ENCODE data around the gene UBE2G2.

Gene UBE2G2

GRCh38 chr21:44801468-44802395 is at the start of gene UBE2G2:
Gene UBE2G2 (minus strand): TSS chr21:44801820. CDS start chr21:44801748, 72 bp downstream.
- H3K4me3 Mint-ChIP-seq = peak within 1 kb of the TSS; percentile 97
- no peaks in the 10 kb centered on the region for H3K9me3 Mint-ChIP-seq
- peak within 1 kb of the TSS; percentile 95 for H3K27ac Mint-ChIP-seq
- H3K27me3 Mint-ChIP-seq = no peaks in the 10 kb centered on the region
- peaks cover 11% of the 10 kb centered on the region for H3K36me3 Mint-ChIP-seq
- H3K4me1 Mint-ChIP-seq = peaks cover 50% of the 10 kb centered on the region

- Mint-ChIP-seq H3K4me3 (peak overlapping the region; percentile 8), H3K27me3 (no peaks in the 10 kb centered on the region), H3K36me3 (peaks cover 7% of the 10 kb centered on the region), H3K27ac (peak overlapping the region; percentile 84), H3K9me3 (no peaks in the 10 kb centered on the region), H3K4me1 (peaks cover 58% of the 10 kb centered on the region)
Measured at GRCh38 chr21:44850905-44851657, 49.5 kb upstream of the UBE2G2 start.

- H3K36me3 Mint-ChIP-seq = peaks cover 3% of the 10 kb centered on the region
- no peak overlapping the region for H3K4me3 Mint-ChIP-seq
- H3K4me1 Mint-ChIP-seq = peaks cover 62% of the 10 kb centered on the region
- no peaks in the 10 kb centered on the region for H3K27me3 Mint-ChIP-seq
- H3K9me3 Mint-ChIP-seq = no peaks in the 10 kb centered on the region
- H3K27ac Mint-ChIP-seq = no peak overlapping the region
Measured at GRCh38 chr21:44850208-44850800, 48.7 kb upstream of the UBE2G2 start.

- H3K36me3 Mint-ChIP-seq = peaks cover 3% of the 10 kb centered on the region
- no peaks in the 10 kb centered on the region for H3K27me3 Mint-ChIP-seq
- H3K27ac Mint-ChIP-seq = no peak overlapping the region
- no peak overlapping the region for H3K4me3 Mint-ChIP-seq
- no peaks in the 10 kb centered on the region for H3K9me3 Mint-ChIP-seq
- H3K4me1 Mint-ChIP-seq = peaks cover 57% of the 10 kb centered on the region
Measured at GRCh38 chr21:44849616-44850130, 48.1 kb upstream of the UBE2G2 start.

GRCh38 chr21:44848821-44849521 is 47.4 kb upstream of the UBE2G2 start:
- no peak overlapping the region for H3K27ac Mint-ChIP-seq
- no peak overlapping the region for H3K4me3 Mint-ChIP-seq
- peaks cover 3% of the 10 kb centered on the region for H3K36me3 Mint-ChIP-seq
- H3K4me1 Mint-ChIP-seq = peaks cover 52% of the 10 kb centered on the region
- no peaks in the 10 kb centered on the region for H3K9me3 Mint-ChIP-seq
- H3K27me3 Mint-ChIP-seq = no peaks in the 10 kb centered on the region

GRCh38 chr21:44847261-44848056 is 45.8 kb upstream of the UBE2G2 start:
- H3K36me3 Mint-ChIP-seq = peaks cover 3% of the 10 kb centered on the region
- peak overlapping the region; percentile 26 for H3K4me3 Mint-ChIP-seq
- peak overlapping the region; percentile 51 for H3K27ac Mint-ChIP-seq
- no peaks in the 10 kb centered on the region for H3K27me3 Mint-ChIP-seq
- no peaks in the 10 kb centered on the region for H3K9me3 Mint-ChIP-seq
- H3K4me1 Mint-ChIP-seq = peaks cover 37% of the 10 kb centered on the region

GRCh38 chr21:44846485-44847260 is 45.1 kb upstream of the UBE2G2 start:
- H3K9me3 Mint-ChIP-seq = no peaks in the 10 kb centered on the region
- peaks cover 3% of the 10 kb centered on the region for H3K36me3 Mint-ChIP-seq
- H3K4me1 Mint-ChIP-seq = peaks cover 29% of the 10 kb centered on the region
- peak overlapping the region; percentile 79 for H3K4me3 Mint-ChIP-seq
- peak overlapping the region; percentile 86 for H3K27ac Mint-ChIP-seq
- H3K27me3 Mint-ChIP-seq = no peaks in the 10 kb centered on the region

- peaks cover 3% of the 10 kb centered on the region for H3K36me3 Mint-ChIP-seq
- no peaks in the 10 kb centered on the region for H3K9me3 Mint-ChIP-seq
- no peaks in the 10 kb centered on the region for H3K27me3 Mint-ChIP-seq
- H3K4me1 Mint-ChIP-seq = peaks cover 24% of the 10 kb centered on the region
- H3K4me3 Mint-ChIP-seq = peak overlapping the region; percentile 79
- peak overlapping the region; percentile 86 for H3K27ac Mint-ChIP-seq
Measured at GRCh38 chr21:44846224-44846484, 44.5 kb upstream of the UBE2G2 start.

GRCh38 chr21:44845418-44846223 is 44.0 kb upstream of the UBE2G2 start:
- Mint-ChIP-seq H3K9me3 (no peaks in the 10 kb centered on the region), H3K4me3 (peak overlapping the region; percentile 79), H3K36me3 (no peaks in the 10 kb centered on the region), H3K4me1 (peaks cover 19% of the 10 kb centered on the region), H3K27me3 (no peaks in the 10 kb centered on the region), H3K27ac (no peak overlapping the region)

GRCh38 chr21:44844256-44844655 is 42.6 kb upstream of the UBE2G2 start:
- H3K27ac Mint-ChIP-seq = no peak overlapping the region
- H3K9me3 Mint-ChIP-seq = no peaks in the 10 kb centered on the region
- H3K27me3 Mint-ChIP-seq = peaks cover 1% of the 10 kb centered on the region
- peaks cover 19% of the 10 kb centered on the region for H3K4me1 Mint-ChIP-seq
- no peak overlapping the region for H3K4me3 Mint-ChIP-seq
- H3K36me3 Mint-ChIP-seq = no peaks in the 10 kb centered on the region

GRCh38 chr21:44842721-44843445 is 41.3 kb upstream of the UBE2G2 start:
- no peaks in the 10 kb centered on the region for H3K36me3 Mint-ChIP-seq
- H3K27ac Mint-ChIP-seq = no peak overlapping the region
- no peaks in the 10 kb centered on the region for H3K9me3 Mint-ChIP-seq

GRCh38 chr21:44842087-44842486 is 40.5 kb upstream of the UBE2G2 start:
- H3K4me1 Mint-ChIP-seq = peaks cover 16% of the 10 kb centered on the region
- H3K27me3 Mint-ChIP-seq = peaks cover 1% of the 10 kb centered on the region
- no peaks in the 10 kb centered on the region for H3K9me3 Mint-ChIP-seq
- no peak overlapping the region for H3K27ac Mint-ChIP-seq
- no peaks in the 10 kb centered on the region for H3K36me3 Mint-ChIP-seq
- no peak overlapping the region for H3K4me3 Mint-ChIP-seq

More at GRCh38 chr21:44842721-44843445, 41.3 kb upstream of the UBE2G2 start:
- H3K4me1 Mint-ChIP-seq = peaks cover 19% of the 10 kb centered on the region
- H3K27me3 Mint-ChIP-seq = peaks cover 1% of the 10 kb centered on the region
- no peak overlapping the region for H3K4me3 Mint-ChIP-seq

- Mint-ChIP-seq H3K4me1 (peaks cover 7% of the 10 kb centered on the region), H3K4me3 (no peak overlapping the region), H3K36me3 (no peaks in the 10 kb centered on the region), H3K27ac (no peak overlapping the region), H3K9me3 (no peaks in the 10 kb centered on the region), H3K27me3 (peaks cover 1% of the 10 kb centered on the region)
Measured at GRCh38 chr21:44840771-44841170, 39.2 kb upstream of the UBE2G2 start.

Measured in activated naive CD4-positive, alpha-beta T cell treated with anti-CD3 and anti-CD28 coated beads, Interleukin-2, amount 50 U/mL, for 24 hours (primary cell).